ENCODE measurements around the gene C1orf159. TPM values are rescaled to one million over a fixed set of nuclear protein-coding genes. Genes with fewer than 3 reads are reported as not detected.

C1orf159 gene
- total RNA-seq, 2 donors from 2014 or later, result 18.9 to 36.0 TPM

DNA sequence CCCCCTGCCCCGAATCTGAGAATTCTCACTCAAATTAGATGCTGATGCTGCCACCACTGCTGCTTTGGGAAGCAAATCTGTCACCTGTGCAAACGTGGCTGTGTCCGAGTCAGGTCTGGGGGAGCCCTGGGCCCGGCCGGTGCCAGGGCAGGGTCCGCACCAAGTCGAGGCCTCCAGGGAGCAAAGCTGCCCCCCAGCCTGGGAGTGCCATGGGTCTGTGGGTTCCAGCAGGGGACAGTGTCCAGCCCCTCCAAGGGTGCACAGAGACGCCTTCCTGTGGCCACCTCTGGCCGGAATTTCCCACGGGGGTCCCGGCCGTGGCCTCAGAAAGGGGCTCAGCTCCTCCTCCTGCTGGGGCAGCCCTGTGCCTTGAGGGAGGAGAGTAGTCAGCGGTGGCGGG is 30.1 kb upstream of the C1orf159 start:
- TF ChIP-seq, protein P1, sequence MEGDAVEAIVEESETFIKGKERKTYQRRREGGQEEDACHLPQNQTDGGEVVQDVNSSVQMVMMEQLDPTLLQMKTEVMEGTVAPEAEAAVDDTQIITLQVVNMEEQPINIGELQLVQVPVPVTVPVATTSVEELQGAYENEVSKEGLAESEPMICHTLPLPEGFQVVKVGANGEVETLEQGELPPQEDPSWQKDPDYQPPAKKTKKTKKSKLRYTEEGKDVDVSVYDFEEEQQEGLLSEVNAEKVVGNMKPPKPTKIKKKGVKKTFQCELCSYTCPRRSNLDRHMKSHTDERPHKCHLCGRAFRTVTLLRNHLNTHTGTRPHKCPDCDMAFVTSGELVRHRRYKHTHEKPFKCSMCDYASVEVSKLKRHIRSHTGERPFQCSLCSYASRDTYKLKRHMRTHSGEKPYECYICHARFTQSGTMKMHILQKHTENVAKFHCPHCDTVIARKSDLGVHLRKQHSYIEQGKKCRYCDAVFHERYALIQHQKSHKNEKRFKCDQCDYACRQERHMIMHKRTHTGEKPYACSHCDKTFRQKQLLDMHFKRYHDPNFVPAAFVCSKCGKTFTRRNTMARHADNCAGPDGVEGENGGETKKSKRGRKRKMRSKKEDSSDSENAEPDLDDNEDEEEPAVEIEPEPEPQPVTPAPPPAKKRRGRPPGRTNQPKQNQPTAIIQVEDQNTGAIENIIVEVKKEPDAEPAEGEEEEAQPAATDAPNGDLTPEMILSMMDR (IDR thresholded peaks at IDR 0.05), result no peak
- intact Hi-C loops (cut with DNase I), result no loop called here
- H3K9me3 ChIP-seq, result no peaks in the 10 kb centered on the region
- no peak overlapping the region for H3K27ac ChIP-seq
- H3K9ac ChIP-seq (ENCODE audit: low read depth in 2 of 2, low read length in 2 of 2), result peak overlapping the region in 1 of 2 donors; percentile 85
- DNase-seq, result no peak
- no peak overlapping the region for H3K4me3 ChIP-seq
- H3K36me3 ChIP-seq, result no peaks in the 10 kb centered on the region
- H3K4me1 ChIP-seq, result peaks cover 14% of the 10 kb centered on the region
- no peaks in the 10 kb centered on the region for H3K27me3 ChIP-seq

DNA sequence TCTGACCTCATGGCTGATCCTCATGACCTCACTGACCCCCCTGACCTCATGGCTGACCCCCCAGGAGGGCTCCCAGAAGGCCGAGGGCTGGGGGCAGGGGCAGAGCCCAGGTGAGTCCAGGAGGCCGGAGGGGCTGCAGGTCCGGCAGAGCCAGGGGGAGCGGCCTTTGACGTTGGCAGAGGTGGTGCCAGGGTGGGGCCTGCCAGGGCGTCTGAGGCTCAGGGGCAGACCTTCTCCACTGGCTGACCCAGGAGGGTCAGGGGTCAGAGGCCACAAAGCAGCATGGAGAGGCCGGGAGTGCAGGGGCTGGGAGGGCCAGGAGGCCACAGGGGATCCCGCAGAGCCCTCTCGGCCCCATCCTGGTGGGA is 29.6 kb upstream of the C1orf159 start:
- Histone ChIP-seq H3K9ac (ENCODE audit: low read depth in 2 of 2, low read length in 2 of 2) (peak overlapping the region; percentile 78 to 85), H3K27me3 (no peaks in the 10 kb centered on the region), H3K4me1 (peaks cover 14% of the 10 kb centered on the region), H3K27ac (peak overlapping the region; percentile 96), H3K36me3 (no peaks in the 10 kb centered on the region), H3K4me3 (no peak overlapping the region), H3K9me3 (no peaks in the 10 kb centered on the region)
- no peak for DNase-seq
- intact Hi-C loops (cut with DNase I), result no loop called here
- TF ChIP-seq, protein P1 (IDR thresholded peaks at IDR 0.05), result no peak

DNA sequence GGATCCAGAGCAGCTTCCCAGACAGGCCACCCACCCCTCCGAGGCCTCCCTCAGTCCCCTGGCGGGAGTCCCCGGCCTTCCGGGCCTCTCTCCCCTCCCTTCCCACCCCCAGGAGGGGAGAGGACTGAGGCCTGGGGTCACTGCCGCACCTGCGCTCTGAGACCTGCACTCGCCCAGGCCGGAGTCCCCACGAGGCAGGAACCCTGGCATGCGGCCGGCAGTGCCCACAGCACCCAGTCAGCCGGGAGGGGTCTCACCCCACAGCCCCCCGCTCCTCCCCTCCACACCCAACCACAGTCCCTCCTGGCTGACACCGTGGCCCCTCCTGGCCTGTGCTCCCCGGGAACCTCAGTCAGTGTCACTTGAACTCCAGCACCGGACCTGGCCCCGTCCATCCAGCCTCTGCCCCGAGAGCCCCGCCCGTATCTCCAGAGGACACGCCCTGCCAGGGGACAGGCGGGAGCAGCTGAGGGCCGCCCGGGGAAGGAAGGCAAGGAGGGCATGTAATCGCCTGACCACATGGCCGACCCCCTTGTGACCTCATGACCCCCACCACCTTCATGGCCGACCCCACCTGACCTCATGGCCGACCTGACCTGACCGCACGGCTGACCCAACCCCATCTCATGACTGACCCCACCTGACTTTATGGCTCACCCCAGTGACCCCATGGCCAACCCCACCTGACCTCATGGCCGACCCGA is 29.1 kb upstream of the C1orf159 start:
- Histone ChIP-seq H3K9ac (ENCODE audit: low read depth in 2 of 2, low read length in 2 of 2) (peak overlapping the region; percentile 78 to 85), H3K4me1 (peaks cover 14% of the 10 kb centered on the region), H3K4me3 (peak overlapping the region; percentile 19), H3K9me3 (no peaks in the 10 kb centered on the region), H3K27ac (peak overlapping the region; percentile 96), H3K27me3 (no peaks in the 10 kb centered on the region), H3K36me3 (no peaks in the 10 kb centered on the region)
- TF ChIP-seq, protein P1 (IDR thresholded peaks at IDR 0.05), result no peak
- intact Hi-C loops (cut with DNase I), result no loop called here
- peak; percentile 89 for DNase-seq

DNA sequence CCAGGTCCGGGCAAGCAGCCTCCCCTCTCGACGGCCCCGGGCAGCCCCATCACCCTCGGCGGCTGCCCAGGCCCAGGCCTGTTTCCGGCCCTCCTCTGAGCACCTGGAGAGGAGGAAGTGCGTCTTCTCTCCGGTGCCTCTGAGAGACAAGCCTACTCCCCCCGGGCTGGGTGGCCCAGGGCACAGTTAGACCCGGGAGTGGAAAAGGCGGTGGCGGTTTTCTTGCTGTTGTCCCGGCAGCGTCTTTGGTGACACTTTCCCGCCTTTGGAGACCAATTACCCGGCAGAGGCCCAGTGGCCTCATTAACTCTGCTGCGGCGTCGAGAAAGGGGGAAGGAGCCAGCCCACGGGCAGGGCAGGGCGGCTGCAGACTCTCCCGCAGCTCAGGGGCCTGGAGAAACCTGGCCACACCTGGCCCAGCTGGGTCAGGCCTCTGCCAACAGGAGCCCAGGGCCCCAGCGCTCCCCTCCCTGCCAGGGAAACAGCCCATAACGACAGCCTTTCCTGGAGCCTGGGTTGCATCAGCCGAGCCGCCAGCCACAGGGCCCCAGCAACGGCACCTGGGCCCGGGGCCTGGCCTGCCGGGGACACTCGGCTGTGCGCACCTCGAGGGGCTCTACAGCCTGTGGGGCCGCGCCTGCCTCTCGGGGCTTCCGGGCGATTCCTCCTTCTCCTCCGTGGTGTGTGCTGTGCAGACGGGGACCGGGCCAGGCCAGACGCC is 28.4 kb upstream of the C1orf159 start:
- TF ChIP-seq, protein P1 (IDR thresholded peaks at IDR 0.05), result no peak
- intact Hi-C loops (cut with DNase I), result no loop called here

DNA sequence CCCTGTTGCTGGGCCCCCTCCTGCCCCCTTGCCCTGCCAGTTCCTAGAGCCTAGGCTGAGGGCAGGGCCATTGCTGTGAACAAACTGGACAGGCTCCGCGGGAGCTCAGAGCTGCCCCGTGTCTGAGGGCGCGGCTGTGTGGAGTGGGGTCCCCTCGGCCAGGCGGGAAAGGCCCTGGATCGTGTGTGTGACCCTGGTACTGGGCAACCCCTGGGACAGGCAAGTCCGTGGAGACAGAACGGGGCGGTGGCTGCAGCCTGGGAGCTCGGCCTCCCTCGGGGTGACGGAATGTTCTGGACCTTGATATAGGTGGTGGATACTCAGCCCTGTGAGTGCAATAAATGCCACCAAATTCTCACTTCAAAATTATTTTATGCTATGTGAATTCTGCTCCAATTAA is 27.7 kb upstream of the C1orf159 start:
- Histone ChIP-seq H3K27ac (peak overlapping the region; percentile 96), H3K36me3 (no peaks in the 10 kb centered on the region), H3K27me3 (no peaks in the 10 kb centered on the region), H3K9me3 (no peaks in the 10 kb centered on the region), H3K9ac (ENCODE audit: low read depth in 2 of 2, low read length in 2 of 2) (peak overlapping the region; percentile 52 to 85), H3K4me1 (peaks cover 10% of the 10 kb centered on the region), H3K4me3 (no peak overlapping the region)
- intact Hi-C loops (cut with DNase I), result no loop called here
- DNase-seq, result no peak
- TF ChIP-seq, protein P1 (IDR thresholded peaks at IDR 0.05), result no peak

More for the DNA sequence above, 28.4 kb upstream of the C1orf159 start:
- peak overlapping the region; percentile 96 for H3K27ac ChIP-seq
- peak overlapping the region; percentile 19 for H3K4me3 ChIP-seq
- H3K4me1 ChIP-seq, result peaks cover 10% of the 10 kb centered on the region
- no peaks in the 10 kb centered on the region for H3K27me3 ChIP-seq
- H3K9me3 ChIP-seq, result no peaks in the 10 kb centered on the region
- peak overlapping the region; percentile 78 to 85 for H3K9ac ChIP-seq (ENCODE audit: low read depth in 2 of 2, low read length in 2 of 2)
- no peaks in the 10 kb centered on the region for H3K36me3 ChIP-seq
- DNase-seq, result peak; percentile 87

Data from colonic mucosa (tissue), 4 donors.